ENCODE measurements around the gene CXCL13. TPM values are rescaled to one million over a fixed set of nuclear protein-coding genes. Genes with fewer than 3 reads are reported as not detected.

Gene CXCL13
- total and polyA plus RNA-seq, 4 donors, result 0.17 to 0.21 (median 0.20) TPM; not detected in 1

DNA sequence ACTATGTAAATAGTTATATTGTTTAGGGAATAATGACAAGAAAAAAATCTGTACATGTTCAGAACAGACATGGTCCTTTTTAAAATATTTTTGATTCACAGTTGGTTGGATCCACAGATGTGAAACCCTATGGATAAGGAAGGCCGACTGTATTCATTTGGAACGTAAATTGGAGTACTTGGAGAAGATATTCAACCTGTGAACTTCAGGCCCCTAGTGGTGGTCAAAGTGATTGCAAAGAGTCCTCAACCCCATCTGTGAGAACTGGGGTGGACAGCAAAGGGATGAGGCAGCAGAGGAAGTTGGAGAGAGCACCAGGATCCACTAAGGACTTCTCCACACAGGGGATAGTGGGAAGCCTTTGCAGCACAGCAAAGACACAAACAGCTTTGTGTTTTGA is 6.2 kb upstream of the CXCL13 start:
- 61% methylated on average over 2 of the region's 2 CpGs for WGBS (ENCODE audit: insufficient coverage)
- Histone ChIP-seq H3K36me3 (ENCODE audit: control insufficient read depth, insufficient read depth, low read length) (no peaks in the 10 kb centered on the region), H3K4me3 (ENCODE audit: low read depth, low read length) (no peak overlapping the region), H3K4me1 (ENCODE audit: control insufficient read depth, insufficient read depth, low read length) (no peaks in the 10 kb centered on the region), H3K27me3 (ENCODE audit: control insufficient read depth, insufficient read depth, low read length) (no peaks in the 10 kb centered on the region), H3K9me3 (ENCODE audit: control insufficient read depth, insufficient read depth, low read length) (no peaks in the 10 kb centered on the region), H3K27ac (ENCODE audit: low read depth, low read length) (no peak overlapping the region)
- no peak for DNase-seq (ENCODE audit: low read depth in 4 of 6, low spot score in 6 of 6)

DNA sequence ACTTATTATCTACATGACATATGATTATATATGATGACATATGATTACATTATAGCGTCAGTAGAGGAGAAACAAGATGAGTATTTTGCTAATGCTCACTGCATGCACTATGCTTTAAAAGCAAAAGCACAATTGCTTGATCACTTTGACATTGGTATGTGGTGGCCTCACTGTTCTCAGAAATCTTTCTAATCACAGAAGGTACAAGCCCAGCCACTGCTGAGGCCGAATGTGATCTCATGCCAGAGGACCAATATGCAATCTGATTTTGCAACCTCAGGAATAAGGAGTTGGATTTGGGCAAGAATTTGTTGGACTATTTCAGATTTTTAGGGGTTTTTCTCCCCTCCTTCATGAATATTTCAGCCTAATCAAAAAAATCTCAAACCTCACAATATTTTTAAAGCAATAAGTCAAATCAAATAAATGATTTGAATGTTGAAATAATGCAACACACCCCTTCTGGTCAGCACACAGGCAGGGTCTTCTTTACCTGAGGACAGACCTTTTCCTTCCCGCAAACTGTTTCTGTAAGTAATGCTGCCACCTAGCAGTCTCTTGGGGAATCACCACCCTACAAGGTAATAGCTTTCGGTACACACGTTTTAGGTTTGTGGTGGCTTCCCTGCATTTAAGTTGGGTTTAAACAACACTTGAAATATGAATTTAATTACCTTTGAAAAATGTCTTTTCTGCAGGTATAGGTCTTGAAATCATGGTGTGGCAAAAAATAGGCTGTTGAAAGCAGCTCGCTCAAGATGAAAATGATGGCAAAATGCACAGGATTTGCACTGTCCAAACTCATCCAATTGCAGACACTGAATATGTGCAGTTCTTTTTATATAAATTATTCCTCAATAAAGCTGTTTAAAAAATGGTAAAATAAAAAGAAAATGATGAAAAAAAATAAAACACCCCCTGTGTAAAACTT is 4.8 kb upstream of the CXCL13 start:
- Histone ChIP-seq H3K36me3 (ENCODE audit: control insufficient read depth, insufficient read depth, low read length) (no peaks in the 10 kb centered on the region), H3K4me3 (ENCODE audit: low read depth, low read length) (no peak overlapping the region), H3K27me3 (ENCODE audit: control insufficient read depth, insufficient read depth, low read length) (no peaks in the 10 kb centered on the region), H3K4me1 (ENCODE audit: control insufficient read depth, insufficient read depth, low read length) (no peaks in the 10 kb centered on the region), H3K27ac (ENCODE audit: low read depth, low read length) (no peak overlapping the region), H3K9me3 (ENCODE audit: control insufficient read depth, insufficient read depth, low read length) (no peaks in the 10 kb centered on the region)
- 40% methylated on average over 1 of the region's 6 CpGs for WGBS (ENCODE audit: insufficient coverage)
- DNase-seq (ENCODE audit: low read depth in 4 of 6, low spot score in 6 of 6), result peak in 4 of 6 donors; percentile 8 to 81 (median 28)

DNA sequence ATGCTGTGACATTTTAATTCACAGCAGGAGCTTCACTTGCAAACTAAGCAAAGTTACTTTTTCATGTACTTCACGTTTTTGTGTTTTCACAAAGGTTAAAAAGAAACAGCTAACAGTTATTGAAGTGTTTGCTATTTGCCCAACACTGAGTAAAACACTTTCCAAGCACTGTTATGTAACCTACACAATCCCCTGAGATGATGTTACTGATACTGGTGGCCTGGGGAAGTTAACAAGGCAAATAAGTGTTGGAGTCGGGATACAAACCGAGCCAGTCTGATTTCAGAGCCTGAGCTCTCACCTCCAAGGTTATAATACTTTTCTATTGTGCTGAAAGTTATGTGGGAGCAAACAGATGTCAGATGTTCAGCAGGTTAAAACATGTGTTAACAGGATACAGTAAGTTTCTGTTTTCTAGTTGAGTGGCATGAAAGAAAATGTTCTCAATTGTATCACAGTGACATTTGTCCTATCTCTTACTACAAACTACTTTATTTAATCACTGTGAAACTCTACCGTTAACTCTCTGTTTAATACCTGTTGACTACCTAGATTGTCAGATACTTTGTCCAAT is 3.9 kb upstream of the CXCL13 start:
- Histone ChIP-seq H3K4me1 (ENCODE audit: control insufficient read depth, insufficient read depth, low read length) (no peaks in the 10 kb centered on the region), H3K4me3 (ENCODE audit: low read depth, low read length) (no peak overlapping the region), H3K36me3 (ENCODE audit: control insufficient read depth, insufficient read depth, low read length) (no peaks in the 10 kb centered on the region), H3K9me3 (ENCODE audit: control insufficient read depth, insufficient read depth, low read length) (no peaks in the 10 kb centered on the region), H3K27me3 (ENCODE audit: control insufficient read depth, insufficient read depth, low read length) (no peaks in the 10 kb centered on the region), H3K27ac (ENCODE audit: low read depth, low read length) (no peak overlapping the region)
- 80% methylated on average over 1 of the region's 4 CpGs for WGBS (ENCODE audit: insufficient coverage)
- no peak for DNase-seq (ENCODE audit: low read depth in 4 of 6, low spot score in 6 of 6)

DNA sequence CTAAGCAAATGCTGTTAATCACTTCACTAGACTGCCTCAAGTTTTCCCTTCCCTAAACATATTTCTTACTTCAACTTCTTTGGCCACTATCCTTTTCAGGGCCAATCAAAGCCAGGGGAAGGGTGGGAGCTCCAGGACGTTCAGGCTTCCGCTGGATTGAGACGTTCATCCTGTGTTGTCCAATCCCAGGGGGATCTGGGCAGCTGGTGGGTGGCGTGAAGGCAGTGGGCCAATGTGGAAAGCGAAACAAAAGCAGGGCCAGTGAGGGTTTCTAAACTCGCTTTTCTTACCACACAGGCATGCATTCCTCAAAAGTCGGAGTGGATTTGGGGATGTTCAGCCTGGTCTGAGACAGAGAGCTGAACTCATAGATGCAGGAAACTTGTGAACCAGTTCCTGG is 7.6 kb downstream of the CXCL13 start:
- Histone ChIP-seq H3K27ac (ENCODE audit: low read depth, low read length) (no peak overlapping the region), H3K27me3 (ENCODE audit: control insufficient read depth, insufficient read depth, low read length) (no peaks in the 10 kb centered on the region), H3K36me3 (ENCODE audit: control insufficient read depth, insufficient read depth, low read length) (no peaks in the 10 kb centered on the region), H3K4me1 (ENCODE audit: control insufficient read depth, insufficient read depth, low read length) (no peaks in the 10 kb centered on the region), H3K4me3 (ENCODE audit: low read depth, low read length) (no peak overlapping the region), H3K9me3 (ENCODE audit: control insufficient read depth, insufficient read depth, low read length) (no peaks in the 10 kb centered on the region)
- no peak for DNase-seq (ENCODE audit: low read depth in 4 of 6, low spot score in 6 of 6)
- WGBS (ENCODE audit: insufficient coverage), result 94% methylated on average over 3 of the region's 7 CpGs

DNA sequence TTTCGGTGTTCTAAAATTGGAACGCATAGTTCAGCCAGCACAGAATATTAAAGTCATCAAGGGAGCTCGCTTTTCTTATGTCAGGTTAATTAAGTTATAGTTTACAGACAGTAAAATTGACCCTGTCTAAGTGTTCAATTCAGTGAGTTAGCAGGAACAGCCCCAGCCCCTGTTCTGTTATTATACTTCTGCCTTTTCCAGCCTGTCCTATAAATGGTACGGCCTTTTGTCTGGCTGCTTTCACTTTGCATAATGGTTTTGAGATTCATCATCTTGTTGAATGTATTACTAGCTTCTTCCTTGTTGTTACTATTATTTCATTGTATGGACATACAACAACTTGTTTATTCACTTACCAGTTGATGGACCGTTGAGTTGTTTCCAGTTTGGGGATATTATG is 9.5 kb downstream of the CXCL13 start:
- WGBS (ENCODE audit: insufficient coverage), result no CpG with 5 or more reads among the region's 5 CpGs
- Histone ChIP-seq H3K36me3 (ENCODE audit: control insufficient read depth, insufficient read depth, low read length) (no peaks in the 10 kb centered on the region), H3K9me3 (ENCODE audit: control insufficient read depth, insufficient read depth, low read length) (no peaks in the 10 kb centered on the region), H3K4me3 (ENCODE audit: low read depth, low read length) (no peak overlapping the region), H3K4me1 (ENCODE audit: control insufficient read depth, insufficient read depth, low read length) (no peaks in the 10 kb centered on the region), H3K27me3 (ENCODE audit: control insufficient read depth, insufficient read depth, low read length) (no peaks in the 10 kb centered on the region), H3K27ac (ENCODE audit: low read depth, low read length) (no peak overlapping the region)
- no peak for DNase-seq (ENCODE audit: low read depth in 4 of 6, low spot score in 6 of 6)

DNA sequence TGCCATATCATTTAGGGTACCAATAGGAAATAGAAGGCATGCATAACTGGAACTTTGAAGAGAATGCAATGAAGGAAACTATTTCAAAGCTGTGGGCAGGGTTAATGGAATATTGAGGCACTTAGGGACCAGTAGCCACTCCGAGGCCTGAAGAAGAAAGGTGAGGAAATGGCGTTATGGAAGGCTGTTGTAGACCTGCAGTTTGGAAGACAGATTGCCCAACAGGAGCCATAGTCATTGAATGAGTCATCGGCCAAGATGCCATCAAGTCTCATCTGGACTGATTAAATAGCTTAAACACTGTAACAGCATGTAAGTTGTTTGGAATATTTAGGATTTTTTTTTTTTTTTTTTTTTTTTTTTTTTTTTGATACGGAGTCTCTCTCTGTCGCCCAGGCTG is 11.6 kb downstream of the CXCL13 start:
- 77% methylated on average over 2 of the region's 5 CpGs for WGBS (ENCODE audit: insufficient coverage)
- H3K27ac ChIP-seq (ENCODE audit: low read depth, low read length), result no peak overlapping the region
- no peaks in the 10 kb centered on the region for H3K9me3 ChIP-seq (ENCODE audit: control insufficient read depth, insufficient read depth, low read length)
- no peaks in the 10 kb centered on the region for H3K4me1 ChIP-seq (ENCODE audit: control insufficient read depth, insufficient read depth, low read length)
- DNase-seq (ENCODE audit: low read depth in 4 of 6, low spot score in 6 of 6), result no peak
- no peaks in the 10 kb centered on the region for H3K36me3 ChIP-seq (ENCODE audit: control insufficient read depth, insufficient read depth, low read length)
- H3K27me3 ChIP-seq (ENCODE audit: control insufficient read depth, insufficient read depth, low read length), result no peaks in the 10 kb centered on the region
- H3K4me3 ChIP-seq (ENCODE audit: low read depth, low read length), result no peak overlapping the region

DNA sequence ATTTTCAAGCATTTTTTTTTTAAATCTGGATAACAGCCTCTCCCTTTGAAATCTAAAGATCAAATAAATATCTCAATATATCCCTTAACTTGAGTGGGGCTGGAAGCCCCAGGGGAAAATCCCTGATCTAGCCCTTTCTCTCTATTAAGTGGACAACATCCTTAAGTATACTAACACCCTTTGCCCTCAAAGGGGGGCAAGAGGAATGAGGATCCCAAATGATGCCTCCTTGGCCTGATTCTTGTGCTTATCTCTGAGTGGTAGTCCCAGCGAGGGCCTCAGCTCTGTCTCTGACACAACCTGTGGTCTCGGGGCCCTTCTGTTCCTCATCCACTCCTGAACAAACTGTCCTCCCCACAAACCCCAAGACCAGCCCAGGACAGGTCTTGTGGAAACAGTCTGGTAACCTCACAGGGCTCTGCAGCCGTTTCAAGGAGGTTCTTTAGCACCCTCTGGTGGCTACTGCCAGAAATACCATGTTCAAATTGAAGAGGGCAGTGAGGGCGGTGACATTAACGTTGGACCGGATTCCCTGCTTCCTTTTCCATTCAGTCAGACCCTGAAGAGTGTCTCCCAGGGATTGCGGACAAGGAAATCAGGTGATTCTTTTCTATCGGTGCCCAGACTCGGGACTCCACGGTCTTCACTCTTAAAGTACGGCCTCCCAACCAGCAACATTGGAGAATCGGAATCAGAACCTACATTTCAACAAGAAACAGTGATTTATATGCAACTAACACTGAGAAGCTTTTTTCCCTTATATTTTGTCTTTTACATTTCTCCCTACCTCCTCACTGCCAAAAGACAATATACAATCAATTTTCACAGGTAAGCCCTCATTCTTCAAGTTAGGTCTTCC is 13.0 kb downstream of the CXCL13 start:
- Histone ChIP-seq H3K4me3 (ENCODE audit: low read depth, low read length) (no peak overlapping the region), H3K4me1 (ENCODE audit: control insufficient read depth, insufficient read depth, low read length) (no peaks in the 10 kb centered on the region), H3K27ac (ENCODE audit: low read depth, low read length) (no peak overlapping the region), H3K9me3 (ENCODE audit: control insufficient read depth, insufficient read depth, low read length) (no peaks in the 10 kb centered on the region), H3K36me3 (ENCODE audit: control insufficient read depth, insufficient read depth, low read length) (no peaks in the 10 kb centered on the region), H3K27me3 (ENCODE audit: control insufficient read depth, insufficient read depth, low read length) (no peaks in the 10 kb centered on the region)
- 13% methylated on average over 12 of the region's 12 CpGs for WGBS (ENCODE audit: insufficient coverage)
- DNase-seq (ENCODE audit: low read depth in 4 of 6, low spot score in 6 of 6), result peak; percentile 40 to 87 (median 53)

DNA sequence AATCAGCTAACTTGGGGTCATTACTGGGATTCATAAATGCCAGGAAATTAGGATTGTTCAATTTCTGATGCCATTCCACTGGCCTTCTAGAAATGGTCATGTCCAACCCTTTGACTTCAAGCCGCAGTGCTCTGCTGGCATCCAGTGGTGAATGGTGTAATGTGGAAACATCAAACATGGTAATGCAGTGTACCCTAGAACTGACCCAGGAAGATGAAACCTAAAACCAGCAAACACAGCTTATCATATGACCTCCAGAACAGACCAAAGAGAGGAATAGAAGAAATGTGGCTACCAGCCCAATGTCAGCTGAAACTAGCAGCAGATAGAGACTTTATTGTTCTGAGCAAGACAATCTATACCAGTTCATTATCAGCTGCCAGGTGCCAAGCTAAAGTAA is 13.8 kb downstream of the CXCL13 start:
- no peak overlapping the region for H3K4me3 ChIP-seq (ENCODE audit: low read depth, low read length)
- peak in 4 of 6 donors; percentile 7 to 53 (median 10) for DNase-seq (ENCODE audit: low read depth in 4 of 6, low spot score in 6 of 6)
- H3K4me1 ChIP-seq (ENCODE audit: control insufficient read depth, insufficient read depth, low read length), result no peaks in the 10 kb centered on the region
- H3K27ac ChIP-seq (ENCODE audit: low read depth, low read length), result no peak overlapping the region
- no peaks in the 10 kb centered on the region for H3K9me3 ChIP-seq (ENCODE audit: control insufficient read depth, insufficient read depth, low read length)
- no CpG with 5 or more reads among the region's 1 CpG for WGBS (ENCODE audit: insufficient coverage)
- H3K27me3 ChIP-seq (ENCODE audit: control insufficient read depth, insufficient read depth, low read length), result no peaks in the 10 kb centered on the region
- no peaks in the 10 kb centered on the region for H3K36me3 ChIP-seq (ENCODE audit: control insufficient read depth, insufficient read depth, low read length)

DNA sequence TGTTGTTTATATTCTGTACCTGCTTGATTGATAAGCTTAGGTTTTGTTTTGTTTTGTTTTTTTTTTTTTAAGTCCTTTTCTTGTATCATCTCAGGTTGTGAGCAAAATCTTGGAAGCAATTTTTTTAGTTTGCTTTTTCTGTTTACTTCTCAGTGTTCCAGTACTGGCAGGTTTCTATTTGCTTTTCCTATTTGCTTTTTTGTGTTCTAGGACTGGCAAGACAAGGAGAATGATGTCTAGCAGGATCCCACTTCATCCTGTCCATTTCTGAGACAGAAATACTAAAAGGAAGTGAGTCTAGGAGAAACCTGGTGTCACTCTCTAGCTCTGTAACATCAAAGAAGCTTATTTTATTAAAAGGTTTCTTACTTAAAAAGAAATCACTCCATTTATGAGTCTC is 15.6 kb downstream of the CXCL13 start:
- H3K36me3 ChIP-seq (ENCODE audit: control insufficient read depth, insufficient read depth, low read length), result no peaks in the 10 kb centered on the region
- no peaks in the 10 kb centered on the region for H3K9me3 ChIP-seq (ENCODE audit: control insufficient read depth, insufficient read depth, low read length)
- no peak overlapping the region for H3K27ac ChIP-seq (ENCODE audit: low read depth, low read length)
- no peak for DNase-seq (ENCODE audit: low read depth in 4 of 6, low spot score in 6 of 6)
- no peaks in the 10 kb centered on the region for H3K4me1 ChIP-seq (ENCODE audit: control insufficient read depth, insufficient read depth, low read length)
- no peaks in the 10 kb centered on the region for H3K27me3 ChIP-seq (ENCODE audit: control insufficient read depth, insufficient read depth, low read length)
- no peak overlapping the region for H3K4me3 ChIP-seq (ENCODE audit: low read depth, low read length)

Data from spinal cord (tissue), 10 donors.